HG03342 (cell line): ENCODE data around the gene PCCA.
"Not testable (repeated sequence)": the region's sequence is repeated elsewhere in the genome, so short reads cannot be mapped to it uniquely, and the experiment has no call there.

Experiments used
- ATAC-seq: cut with Tn5 transposase; IDR thresholded peaks from one replicate; pipeline ENCODE4 v1.9.1; 2021; ENCODE audit warnings: mild to moderate bottlenecking, moderate library complexity; ENCODE audit not compliant: unreplicated experiment

Gene PCCA

GRCh38 chr13:100561599-100562204 lies 472.8 kb downstream of the PCCA start:
- ATAC-seq: no peak

- ATAC-seq: no peak
Observed at GRCh38 chr13:100563779-100564178, 474.9 kb downstream of the PCCA start.

GRCh38 chr13:100564444-100565223 lies 475.7 kb downstream of the PCCA start:
- no peak for ATAC-seq

GRCh38 chr13:100565286-100565685 lies 476.4 kb downstream of the PCCA start:
- ATAC-seq: no peak

DNA sequence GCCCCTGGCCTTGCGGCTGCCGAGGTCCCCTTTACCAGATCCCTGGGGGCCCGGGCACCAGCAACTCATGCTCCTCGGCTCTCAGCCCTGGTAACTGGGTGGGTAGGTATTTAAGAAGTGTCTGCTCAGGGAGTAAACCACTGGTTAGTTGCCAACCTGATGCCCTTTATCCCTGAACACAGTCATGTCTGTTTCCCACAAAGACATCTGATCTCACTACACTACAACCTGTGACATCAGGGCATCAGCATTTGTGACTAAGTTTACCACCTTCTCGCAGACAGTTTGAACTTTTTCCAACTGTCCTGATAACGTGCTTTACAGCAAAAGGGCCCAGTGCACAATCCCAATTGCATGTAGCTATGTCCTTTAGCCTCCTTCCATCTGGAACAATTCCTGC lies 477.6 kb downstream of the PCCA start:
- ATAC-seq: no peak

DNA sequence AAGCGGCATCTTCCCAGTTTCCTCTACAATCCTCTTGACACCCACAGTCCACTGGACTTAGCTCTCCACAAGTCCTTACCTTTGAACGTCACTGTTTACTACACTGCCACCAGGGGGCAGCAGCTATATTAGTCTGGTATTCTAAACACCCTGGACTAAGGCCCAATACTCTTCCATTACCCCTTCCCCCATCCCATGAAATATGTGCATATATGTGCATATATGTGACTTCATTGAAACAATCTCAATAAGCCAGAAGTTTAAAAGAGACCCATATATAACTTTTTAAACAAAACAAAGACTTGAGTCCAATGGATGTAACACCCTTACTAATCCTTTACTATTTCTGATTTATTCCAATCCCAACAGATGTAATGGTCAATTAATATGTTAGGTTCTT lies 484.2 kb downstream of the PCCA start:
- peak; percentile 94 for ATAC-seq

DNA sequence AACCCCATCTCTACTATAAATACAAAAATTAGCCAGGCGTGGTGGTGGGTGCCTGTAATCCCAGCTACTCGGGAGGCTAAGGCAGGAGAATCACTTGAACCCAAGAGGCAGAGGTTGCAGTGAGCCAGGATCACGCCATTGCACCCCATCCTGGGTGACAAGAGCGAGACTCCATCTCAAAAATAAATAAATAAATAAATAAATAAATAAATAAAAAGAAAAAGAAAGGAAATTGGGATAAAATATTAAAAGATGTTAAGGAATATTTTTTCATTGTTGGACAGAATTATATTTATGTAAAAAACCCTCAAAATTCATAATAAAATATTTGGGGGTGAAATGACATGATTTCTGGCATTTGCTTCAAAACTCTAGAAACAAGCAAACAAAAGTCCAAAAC lies 488.3 kb downstream of the PCCA start:
- ATAC-seq: not testable (repeated sequence)
